Progenitor cell of endocrine pancreas (in vitro differentiated cells): ENCODE data around the gene PIPOX. TPM values are rescaled to one million over a fixed set of nuclear protein-coding genes. Genes with fewer than 3 reads are reported as not detected.

Experiments
- DNase-seq: peaks from one replicate; pipeline ENCODE4 v3.0.0; 2021; ENCODE audit warnings: low spot score; ENCODE audit not compliant: unreplicated experiment
- H3K27ac Mint-ChIP-seq: 2 replicates; pipeline ENCODE4 v1.8.0; 2021; ENCODE audit warnings: mild to moderate bottlenecking, moderate library complexity, mixed read lengths
- H3K27me3 Mint-ChIP-seq: 2 replicates; pipeline ENCODE4 v1.8.0; 2021; ENCODE audit warnings: mixed read lengths
- H3K36me3 Mint-ChIP-seq: 2 replicates; pipeline ENCODE4 v1.8.0; 2022; ENCODE audit warnings: mixed read lengths; ENCODE audit not compliant: insufficient read depth
- H3K4me1 Mint-ChIP-seq: 2 replicates; pipeline ENCODE4 v1.8.0; 2021; ENCODE audit warnings: low read depth, mixed read lengths
- H3K4me3 Mint-ChIP-seq: 2 replicates; pipeline ENCODE4 v1.8.0; 2021; ENCODE audit warnings: low read depth, mild to moderate bottlenecking, moderate library complexity, mixed read lengths
- H3K9me3 Mint-ChIP-seq: 2 replicates; pipeline ENCODE4 v1.8.0; 2021; ENCODE audit warnings: low read depth, mixed read lengths
- CTCF ChIP-seq: fragments of 200-600 bp; sonication (generic); IDR thresholded peaks from one replicate; pipeline ENCODE4 v1.5.0; 2021; ENCODE audit warnings: antibody characterized with exemption, mild to moderate bottlenecking; ENCODE audit not compliant: unreplicated experiment
- total RNA-seq: library from RNA; stranded (reverse); gene quantifications from 2 replicates; pipeline ENCODE4 v1.2.1, GENCODE V29; 2021

Gene PIPOX
- total RNA-seq, 1 donor from 2014 or later, result 5.3 TPM

- Mint-ChIP-seq H3K4me3 (no peak overlapping the region), H3K27me3 (peaks cover 3% of the 10 kb centered on the region), H3K4me1 (peaks cover 29% of the 10 kb centered on the region), H3K36me3 (peaks cover 26% of the 10 kb centered on the region), H3K9me3 (no peaks in the 10 kb centered on the region), H3K27ac (no peak overlapping the region)
- DNase-seq, result no peak
- no peak for TF ChIP-seq CTCF
Observed at GRCh38 chr17:29103341-29103740, 60.4 kb downstream of the PIPOX start.

Other genes with a start within 250 kb of the PIPOX start
- 48.9 and 58.7 TPM in 2 replicates for gene FAM222B, start 200.4 kb upstream of the PIPOX start, total RNA-seq
- 49.2 and 49.7 TPM in 2 replicates for gene ERAL1, start 188.1 kb upstream of the PIPOX start, total RNA-seq
- gene FLOT2, start 145.4 kb upstream of the PIPOX start, total RNA-seq, result 125 and 131 TPM in 2 replicates
- gene DHRS13, start 140.1 kb upstream of the PIPOX start, total RNA-seq, result 22.4 and 25.9 TPM in 2 replicates
- 70.4 and 71.8 TPM in 2 replicates for gene PHF12, start 91.6 kb upstream of the PIPOX start, total RNA-seq
- gene SEZ6, start 37.1 kb upstream of the PIPOX start, total RNA-seq, result 9.8 and 10.1 TPM in 2 replicates
- gene MYO18A, start 137.3 kb downstream of the PIPOX start, total RNA-seq, result 75.7 and 77.1 TPM in 2 replicates
- not detected in 2 replicates for gene CRYBA1, start 203.7 kb downstream of the PIPOX start, total RNA-seq